HG03039 (cell line): ENCODE results near the gene GRAMD1B.
"Not testable (repeated sequence)": the region's sequence is repeated elsewhere in the genome, so short reads cannot be mapped to it uniquely, and the experiment has no call there.

Experiments
- ATAC-seq: cut with Tn5 transposase; IDR thresholded peaks from one replicate; pipeline ENCODE4 v1.9.1; 2021; ENCODE audit warnings: mild to moderate bottlenecking, moderate library complexity; ENCODE audit not compliant: unreplicated experiment

Gene GRAMD1B

DNA sequence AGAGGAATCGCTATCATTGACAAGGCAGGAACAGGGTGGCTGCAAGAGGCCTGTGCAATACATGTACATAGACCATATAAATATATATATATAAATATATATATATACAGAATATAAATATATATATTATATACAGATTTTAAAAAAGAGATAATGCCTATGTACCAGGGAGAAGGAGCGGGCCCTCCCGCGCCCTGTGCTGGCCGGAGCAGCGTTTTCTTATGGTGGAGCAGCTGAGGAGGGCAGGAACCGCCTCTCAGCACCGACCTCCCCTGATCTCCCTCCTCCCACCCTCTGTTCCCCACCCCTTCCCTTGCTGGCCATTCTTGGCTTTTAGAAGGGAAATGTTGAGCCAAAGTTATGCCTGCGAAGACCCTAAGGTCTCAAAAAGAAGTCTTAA lies 192.5 kb downstream of the GRAMD1B start:
- no peak for ATAC-seq

GRCh38 chr11:123624974-123625373 lies 194.9 kb downstream of the GRAMD1B start:
- ATAC-seq: no peak

DNA sequence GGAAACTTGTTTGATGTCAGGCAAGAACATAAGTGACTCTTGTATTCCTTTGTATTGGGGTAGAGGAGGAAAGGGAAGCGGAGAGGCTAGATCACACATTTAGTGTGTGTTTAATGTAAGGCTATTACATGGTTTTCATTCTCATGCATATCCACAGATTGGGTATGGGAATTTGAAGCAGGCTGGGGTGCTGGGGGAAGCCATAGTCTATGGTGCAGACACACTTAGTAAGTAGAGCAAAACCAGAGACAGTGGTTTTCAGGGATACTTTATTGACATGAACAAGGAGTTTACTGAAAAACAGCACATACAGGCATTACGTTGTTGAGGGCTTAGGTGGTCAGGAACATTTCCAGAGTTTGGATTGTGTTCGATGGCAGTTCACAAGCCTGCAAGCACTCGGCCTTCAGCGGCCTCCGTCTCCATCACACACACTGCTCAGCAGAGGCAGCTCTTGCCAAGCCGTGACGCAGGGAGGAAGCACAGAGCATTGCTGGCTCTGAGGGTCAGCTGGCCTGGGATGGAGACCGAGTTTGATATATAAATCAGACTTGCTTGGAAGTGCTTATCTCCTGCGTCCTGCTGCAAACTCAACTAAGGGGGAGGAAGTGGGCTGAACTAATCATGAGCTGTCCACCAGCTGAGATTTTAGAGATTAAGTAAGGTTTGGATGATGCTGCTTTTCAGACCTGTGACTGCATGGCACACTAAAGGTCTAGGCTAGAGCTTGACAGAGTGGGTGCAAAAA lies 199.0 kb downstream of the GRAMD1B start:
- no peak for ATAC-seq

DNA sequence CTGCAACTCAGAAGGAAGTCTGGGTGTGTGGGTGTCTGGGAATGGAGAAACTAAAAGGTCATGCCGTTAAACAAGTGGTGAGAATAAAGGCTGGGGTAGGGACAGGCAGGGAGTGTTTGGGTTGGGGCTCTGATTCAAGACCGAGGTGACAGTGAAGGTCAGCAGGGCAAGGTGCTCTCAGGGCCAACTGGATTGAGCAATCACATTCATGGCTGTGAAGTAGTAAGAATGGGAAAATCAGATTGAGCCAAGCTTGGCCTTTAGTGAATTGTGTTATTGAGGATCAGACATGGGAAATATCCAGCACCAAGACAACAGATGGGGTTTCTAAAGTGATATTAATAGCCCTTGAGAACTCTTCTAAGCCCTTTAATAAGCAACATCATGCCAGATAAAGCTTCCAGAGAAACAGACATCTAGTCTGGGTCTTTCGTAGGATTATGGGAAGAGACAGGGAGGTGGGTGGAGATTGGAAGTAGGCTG lies 200.1 kb downstream of the GRAMD1B start:
- ATAC-seq: no peak

DNA sequence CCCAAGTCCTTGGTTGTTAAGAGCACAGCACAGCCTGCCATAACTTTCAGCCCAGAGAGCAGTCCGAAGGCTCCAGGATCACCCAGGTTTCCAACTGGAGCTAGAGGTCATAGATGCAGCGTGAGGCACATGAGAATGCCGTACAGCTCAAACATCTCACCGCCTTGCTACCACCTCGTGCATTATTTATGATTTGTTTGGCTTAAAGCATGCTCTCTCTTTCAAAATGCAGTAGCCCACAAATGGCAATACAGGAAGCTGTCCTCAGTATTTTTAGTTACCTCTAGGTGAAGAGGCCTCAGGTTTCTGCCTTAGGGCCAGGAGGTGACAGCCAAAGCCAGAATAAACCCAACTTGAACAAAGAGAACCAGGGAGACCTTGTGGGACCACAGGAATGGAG lies 210.0 kb downstream of the GRAMD1B start:
- no peak for ATAC-seq

DNA sequence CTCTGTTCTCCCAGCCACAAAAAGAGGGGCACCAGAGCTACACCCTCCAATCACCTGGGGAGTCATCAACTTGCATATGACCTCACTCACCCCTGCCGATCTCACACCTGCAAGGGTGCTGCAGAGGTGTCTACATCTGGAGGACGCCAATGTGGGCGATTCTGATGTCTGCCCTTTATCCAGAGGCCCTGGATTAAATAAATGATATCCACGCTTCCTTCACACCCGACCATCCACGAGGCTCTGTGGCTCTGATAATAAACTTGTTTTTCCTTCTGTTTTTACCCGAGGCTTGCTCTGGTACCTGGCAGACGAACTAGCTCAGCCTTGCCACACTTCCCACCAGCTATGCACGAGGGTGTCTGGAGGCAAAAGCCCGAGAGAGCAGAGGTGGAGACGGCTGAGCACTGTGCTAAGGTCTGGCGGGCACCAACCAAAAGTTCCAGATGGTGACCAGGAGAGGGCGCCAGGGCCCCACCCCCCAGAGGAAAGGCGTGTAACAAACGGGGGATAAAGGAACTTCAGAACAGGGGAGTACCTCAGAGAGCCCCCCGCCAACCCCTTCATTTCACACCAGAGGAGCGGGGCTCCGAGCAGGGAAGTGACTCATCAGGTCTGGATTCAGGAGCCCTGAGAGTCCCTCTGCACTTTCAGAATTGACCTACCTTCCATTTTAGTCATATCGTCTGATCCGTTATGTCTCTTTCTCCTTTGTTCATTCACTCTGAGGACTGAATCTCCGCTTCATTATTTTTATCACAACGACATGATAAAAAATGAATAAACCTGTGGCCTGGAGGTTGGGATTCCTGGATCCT lies 210.8 kb downstream of the GRAMD1B start:
- ATAC-seq: no peak

GRCh38 chr11:123641495-123641840 lies 211.4 kb downstream of the GRAMD1B start:
- ATAC-seq: no peak

GRCh38 chr11:123642435-123642834 lies 212.4 kb downstream of the GRAMD1B start:
- ATAC-seq: no peak

GRCh38 chr11:123645286-123645975 lies 215.4 kb downstream of the GRAMD1B start:
- ATAC-seq: no peak

DNA sequence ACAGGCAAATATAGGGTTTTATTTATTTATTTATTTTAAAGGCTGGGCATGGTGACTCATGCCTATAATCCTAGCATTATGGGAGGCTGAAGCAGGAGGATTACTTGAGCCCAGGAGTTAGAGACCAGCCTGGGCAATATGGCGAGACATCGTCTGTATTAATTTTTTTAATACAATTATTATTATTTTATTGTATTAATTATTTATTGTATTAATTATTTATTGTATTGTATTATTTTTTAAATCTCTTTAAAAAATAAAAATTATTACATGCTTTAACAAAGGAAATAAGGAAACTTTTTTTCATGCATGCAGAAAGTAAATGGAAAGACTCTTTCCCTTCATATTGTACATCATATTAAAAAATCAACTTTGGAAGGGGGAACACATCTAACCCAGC lies 220.8 kb downstream of the GRAMD1B start:
- no peak for ATAC-seq

DNA sequence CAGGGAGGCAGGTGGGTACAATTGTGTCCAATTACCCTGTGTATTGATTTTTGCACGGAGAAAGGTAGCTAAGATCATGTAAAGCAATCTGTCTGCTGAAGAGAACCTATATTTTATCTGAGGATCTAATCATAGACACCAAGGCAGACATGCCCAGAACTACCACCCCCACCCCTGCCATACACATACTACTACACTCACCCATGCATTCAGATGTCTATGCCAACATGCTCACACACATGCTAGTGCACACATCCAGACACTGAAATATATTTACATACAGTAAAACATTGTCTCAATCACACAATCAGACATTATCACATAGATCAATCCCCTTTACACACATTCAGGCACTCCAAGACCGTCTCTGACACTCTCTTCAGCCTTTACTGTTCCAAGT lies 222.5 kb downstream of the GRAMD1B start:
- no peak for ATAC-seq

GRCh38 chr11:123653483-123653826 lies 223.4 kb downstream of the GRAMD1B start:
- no peak for ATAC-seq

- no peak for ATAC-seq
Observed at GRCh38 chr11:123653827-123654565, 223.9 kb downstream of the GRAMD1B start.

DNA sequence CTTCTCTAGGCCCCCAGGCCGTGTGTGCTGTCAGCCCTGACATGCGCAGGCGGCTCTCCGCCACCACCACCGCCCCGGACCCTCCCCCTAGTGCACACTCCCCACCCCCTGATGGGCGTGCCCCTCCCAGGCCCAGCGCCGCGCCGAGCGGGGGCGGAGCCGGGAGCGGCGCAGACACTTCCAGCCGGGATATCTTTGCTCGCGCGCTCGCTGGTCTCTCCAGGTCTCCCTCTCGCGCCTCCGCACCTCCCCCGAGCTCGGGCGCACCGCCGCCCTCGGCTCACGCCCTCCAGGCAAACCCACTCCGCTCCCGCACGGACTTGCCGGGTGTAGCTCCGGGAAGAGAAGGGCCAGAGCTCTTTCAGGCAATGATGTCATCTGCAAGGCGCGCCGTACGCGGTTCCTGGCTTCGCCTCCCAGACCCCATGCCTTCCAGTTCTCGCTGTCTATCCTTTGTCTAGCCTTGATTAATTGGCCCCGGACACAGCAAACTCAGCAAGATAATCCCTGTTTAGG lies 224.6 kb downstream of the GRAMD1B start, which contains the start of gene SCN3B:
Gene SCN3B (minus strand): TSS at position 59 of the 516 bp plus-strand sequence. CDS start 823 bp downstream, outside the sequence.
- no peak for ATAC-seq

DNA sequence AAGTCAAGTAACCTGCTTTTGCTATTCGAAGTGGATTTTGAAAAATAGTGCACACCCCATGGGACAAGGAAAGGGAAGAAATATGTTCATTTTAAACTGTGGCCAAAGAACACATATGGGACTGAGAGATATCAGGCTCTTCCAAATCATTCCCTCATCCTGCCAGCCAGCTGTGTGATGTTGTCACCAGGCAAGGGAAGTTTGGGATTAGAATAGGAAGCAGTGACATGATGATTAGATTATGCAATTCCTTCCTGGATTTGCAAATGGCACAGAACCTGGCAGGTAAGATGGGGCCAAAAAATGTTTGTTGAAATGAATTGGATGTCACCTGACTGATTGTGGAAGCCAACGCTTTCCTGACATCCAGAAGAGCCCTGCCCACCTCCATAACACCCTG lies 229.2 kb downstream of the GRAMD1B start:
- no peak for ATAC-seq

- not testable (repeated sequence) for ATAC-seq
Observed at GRCh38 chr11:123659965-123660364, 229.9 kb downstream of the GRAMD1B start.

DNA sequence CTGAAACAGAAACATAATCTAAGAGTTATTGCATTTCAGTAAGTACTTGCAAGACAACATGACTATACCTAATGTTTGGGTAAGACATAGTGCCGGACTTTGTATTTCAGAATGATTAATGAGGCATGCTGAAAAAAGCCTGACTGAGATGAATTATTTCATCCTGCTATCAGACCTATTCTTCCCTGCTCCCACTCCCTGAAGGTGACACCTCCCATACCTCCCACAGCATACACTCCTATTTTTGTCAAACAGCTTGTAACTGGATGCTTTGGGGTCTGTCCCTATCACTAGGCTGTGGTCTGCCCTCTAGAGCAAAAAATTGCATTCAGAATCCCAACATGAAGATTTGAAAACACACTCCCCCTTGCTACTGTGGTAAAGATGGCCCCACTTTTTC lies 235.2 kb downstream of the GRAMD1B start:
- no peak for ATAC-seq

DNA sequence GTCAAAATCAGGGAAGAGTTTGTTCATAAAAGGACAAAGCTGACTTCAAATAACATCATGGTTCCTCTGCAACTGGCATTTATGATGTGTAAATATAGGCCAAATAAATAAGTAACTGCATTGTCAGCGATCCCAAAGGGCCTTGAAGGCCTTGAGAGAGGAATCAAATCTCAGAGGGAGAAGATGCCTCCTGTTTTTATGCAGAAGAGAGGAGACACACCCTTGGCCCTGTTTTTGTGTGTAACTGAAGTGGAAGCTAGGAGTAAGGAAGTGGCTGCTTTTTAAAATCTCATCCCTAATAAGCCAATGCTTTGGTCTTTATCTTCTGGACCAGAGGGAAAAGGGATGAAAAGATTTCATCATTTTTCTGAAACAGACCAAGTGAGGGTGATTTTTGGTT lies 240.0 kb downstream of the GRAMD1B start:
- ATAC-seq: no peak

GRCh38 chr11:123671534-123671933 lies 241.5 kb downstream of the GRAMD1B start:
- no peak for ATAC-seq

DNA sequence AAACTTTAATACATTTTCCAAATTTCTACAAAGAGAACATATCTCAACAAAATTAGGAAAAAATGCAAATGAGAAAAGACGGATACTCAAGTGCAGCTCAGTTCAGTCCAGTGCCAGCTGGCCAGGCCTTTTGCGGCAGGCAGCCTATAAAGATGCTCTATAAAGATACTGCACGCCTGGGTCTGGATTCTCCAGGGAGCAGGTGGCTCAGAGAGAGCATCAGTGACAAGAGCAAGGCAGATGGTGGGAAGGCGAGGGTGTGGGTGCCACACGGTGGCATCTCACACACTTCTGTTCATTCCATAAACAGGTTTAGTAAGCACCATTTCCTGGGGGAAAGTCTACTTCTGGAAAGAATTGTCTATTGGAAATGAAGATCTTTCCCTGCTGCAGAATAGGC lies 242.5 kb downstream of the GRAMD1B start:
- no peak for ATAC-seq

DNA sequence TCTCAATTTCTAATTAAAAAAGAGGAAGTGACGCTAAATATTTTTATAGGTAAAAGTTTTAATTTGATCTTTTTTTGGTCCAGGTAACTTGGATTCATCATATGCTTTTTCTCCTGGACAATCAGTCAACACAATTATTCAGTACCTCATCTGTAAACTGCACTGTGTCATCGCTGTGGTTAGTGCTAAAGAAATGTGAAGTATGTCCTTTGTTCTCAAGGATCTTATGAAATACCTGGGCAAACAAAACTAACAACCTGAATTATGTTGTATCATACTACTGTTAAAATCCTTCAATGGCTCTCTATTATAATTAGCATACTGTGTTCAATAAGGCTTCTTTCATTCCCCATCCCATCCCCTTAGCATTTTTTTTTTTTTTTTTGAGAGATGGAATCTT lies 244.2 kb downstream of the GRAMD1B start:
- no peak for ATAC-seq
